HT1080 (cell line): ENCODE measurements around the gene THY1. TPM values are rescaled to one million over a fixed set of nuclear protein-coding genes. Genes with fewer than 3 reads are reported as not detected.
"Not testable (repeated sequence)": the region's sequence is repeated elsewhere in the genome, so short reads cannot be mapped to it uniquely, and the experiment has no call there.

ENCODE experiments used
- DNase-seq: peaks from one replicate; pipeline ENCODE4 v3.0.0-alpha.2; 2015; ENCODE audit warnings: low read depth
- polyA plus RNA-seq, 2 experiments: library from polyadenylated mRNA; depleted of rRNA; stranded (reverse); fragments of >200 nt; gene quantifications; 2 replicates each; pipeline ENCODE4 v1.2.3, GENCODE V29; 2015
- total RNA-seq: library from RNA; depleted of rRNA; stranded (reverse); fragments of >200 nt; shearing (Covaris generic); gene quantifications from 2 replicates; pipeline ENCODE4 v1.2.3, GENCODE V29; 2014; rRNA removed

THY1 gene
- 0.20 TPM in 1 of 2 replicates, not detected in the other for total RNA-seq
- not detected in 2 replicates for polyA plus RNA-seq (2015; cell fraction: cytosol; rRNA removed)
- polyA plus RNA-seq (2015; cell fraction: nucleus; rRNA removed): not detected in 2 replicates

DNA sequence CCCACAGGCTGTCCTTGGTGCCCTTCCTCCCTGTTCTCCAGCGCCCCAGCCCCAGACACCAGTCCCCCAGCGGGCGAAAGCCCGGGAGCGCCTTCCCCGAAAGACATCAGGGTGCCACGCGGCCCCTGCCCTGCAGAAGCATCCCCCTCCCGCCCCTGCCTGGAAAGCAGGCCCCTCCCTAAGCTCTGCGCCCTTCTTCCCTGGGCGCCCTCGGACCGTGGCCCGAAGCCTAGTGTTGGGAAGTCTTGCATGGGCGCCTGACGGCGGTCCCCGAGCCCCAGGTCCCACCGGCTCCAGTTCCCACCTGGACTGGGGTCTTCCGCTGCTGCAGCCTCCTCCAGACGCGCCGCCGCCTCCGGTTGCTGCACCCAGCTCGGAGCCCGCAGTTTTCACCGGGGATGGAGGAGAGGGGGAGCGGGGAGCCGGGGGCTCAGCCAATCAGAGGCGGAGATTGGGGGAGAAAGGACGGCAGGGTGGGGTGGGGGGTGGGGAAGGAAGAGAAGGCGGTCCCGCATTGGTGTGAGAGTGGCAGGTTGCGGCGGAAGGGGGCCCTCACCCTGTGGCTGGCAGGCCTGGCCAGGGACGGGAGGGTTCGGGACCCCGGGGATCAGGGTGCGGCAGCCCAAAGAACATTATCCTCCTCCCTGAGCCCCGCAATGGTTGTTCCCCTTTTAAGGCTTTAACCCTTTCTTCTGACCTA is at the start of gene THY1:
Gene THY1, minus strand, starts transcription at position 364 of the 700 bp plus-strand sequence. CDS start 2,267 bp downstream, outside the sequence.
- no peak for DNase-seq

DNA sequence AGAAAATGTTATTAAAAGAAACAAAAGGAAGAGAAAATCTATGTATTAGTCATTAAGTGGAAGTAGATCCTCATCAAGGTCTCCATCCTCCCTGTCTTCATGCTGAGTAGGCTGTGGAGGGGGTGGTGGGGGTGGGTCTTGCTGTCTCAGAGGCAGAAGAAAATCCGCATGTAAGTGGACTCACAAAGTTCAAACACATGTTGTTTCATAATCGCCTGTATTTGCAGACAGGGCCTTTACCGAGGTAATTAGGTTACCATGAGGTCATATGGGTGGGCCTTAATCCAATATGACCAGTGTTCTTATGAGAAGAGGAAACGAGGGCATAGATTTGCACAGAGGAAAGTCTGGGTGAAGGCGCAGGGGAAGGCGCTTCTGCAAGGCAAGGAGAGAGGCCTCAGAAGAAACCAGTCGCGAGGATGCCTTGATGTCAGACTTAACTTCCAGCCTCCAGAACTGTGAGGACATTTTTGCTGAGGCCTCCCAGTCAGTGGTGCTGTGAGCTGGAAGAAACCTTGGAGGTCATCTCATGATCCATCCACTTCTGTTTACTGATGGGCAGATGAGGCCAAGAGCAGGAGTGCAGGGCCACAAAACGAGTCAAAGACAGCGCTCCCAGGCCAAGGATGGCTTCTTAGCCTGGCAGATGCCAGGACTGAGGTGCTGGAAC is 49.3 kb upstream of the THY1 start:
- DNase-seq: no peak

DNA sequence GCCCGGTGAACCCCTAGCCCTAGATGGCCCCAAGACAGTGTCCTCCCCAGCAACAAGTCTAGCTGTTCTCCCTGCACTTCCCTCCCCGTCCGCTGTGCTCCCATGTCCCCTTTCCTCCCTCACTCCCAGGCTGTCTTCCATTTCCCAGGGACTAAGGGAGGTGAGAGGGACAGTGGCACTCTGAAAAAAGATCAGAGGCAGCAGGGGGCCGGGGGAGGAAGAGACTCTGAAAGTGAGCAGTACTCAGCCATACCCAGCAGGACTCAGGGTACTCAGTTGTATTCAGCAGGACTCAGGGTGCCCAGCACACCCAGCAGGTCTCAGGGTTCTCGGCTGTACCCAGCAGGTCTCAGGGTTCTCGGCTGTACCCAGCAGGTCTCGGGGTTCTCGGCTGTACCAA is 48.4 kb upstream of the THY1 start:
- DNase-seq: no peak

DNA sequence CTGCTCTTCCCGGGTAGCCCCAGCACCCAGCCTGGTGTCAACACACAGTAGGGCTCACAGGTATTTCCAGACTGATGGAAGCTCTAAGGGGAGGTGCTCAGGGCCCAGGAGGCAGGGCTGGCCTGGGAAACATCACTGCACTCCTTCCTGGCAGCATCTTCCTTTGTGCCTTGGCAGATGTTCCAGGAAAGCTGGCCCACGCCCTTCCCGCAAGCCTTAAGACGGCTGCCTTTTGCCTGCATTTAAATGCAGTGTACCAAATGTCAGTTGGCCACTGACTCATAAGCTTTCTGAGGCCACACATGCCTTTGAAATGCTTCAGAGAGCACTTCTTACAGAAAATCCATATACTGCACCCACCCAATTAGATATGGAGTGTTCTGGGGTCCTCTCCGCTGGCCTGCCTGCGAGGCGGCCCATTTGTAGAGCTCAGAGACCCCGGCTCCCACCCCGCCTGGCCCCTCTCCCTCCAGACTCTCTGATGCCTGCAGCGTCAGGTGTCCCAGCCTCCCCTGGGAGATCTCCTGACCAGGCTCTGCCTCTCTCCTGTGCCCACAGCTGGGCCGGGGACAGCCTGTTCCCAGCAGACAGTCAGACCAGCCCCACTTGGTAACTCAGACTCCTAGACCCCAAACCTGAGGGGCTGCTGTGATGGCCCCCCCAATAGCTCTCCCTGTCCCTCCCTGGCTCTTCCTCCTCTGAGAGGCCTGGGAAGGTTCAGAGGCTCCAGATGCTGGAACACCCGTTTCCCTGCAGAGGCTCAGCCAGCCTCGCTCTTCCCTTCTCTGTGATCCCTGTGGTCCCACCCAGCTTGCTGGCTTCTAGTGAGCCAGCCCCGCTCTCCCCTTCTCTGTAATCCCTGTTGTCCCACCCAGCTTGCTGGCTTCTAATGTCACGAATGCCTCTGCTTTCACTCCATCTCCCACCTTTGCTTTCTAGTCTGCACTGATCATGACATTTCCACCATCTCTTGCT is 47.6 kb upstream of the THY1 start:
- DNase-seq: peak; percentile 87

DNA sequence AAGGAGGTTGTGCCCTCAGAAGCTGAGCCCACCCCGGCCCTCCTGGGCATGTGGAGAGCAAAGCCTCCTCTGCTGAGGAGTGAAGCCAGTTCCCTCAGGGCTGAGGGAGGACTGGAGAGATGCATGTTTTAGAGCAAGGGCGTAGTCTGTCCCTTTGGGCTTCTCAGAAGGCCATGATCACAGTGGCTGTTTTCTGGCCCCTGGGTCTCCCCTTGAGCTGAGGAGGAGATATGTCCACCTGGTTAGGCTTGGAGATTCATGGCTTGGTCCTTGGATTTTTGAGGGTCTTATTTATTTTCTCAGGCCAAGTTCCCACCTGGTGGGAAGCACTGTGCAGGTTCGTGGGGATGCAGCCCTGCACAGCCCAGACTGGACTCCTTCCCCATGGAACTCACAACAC is 46.5 kb upstream of the THY1 start:
- no peak for DNase-seq

DNA sequence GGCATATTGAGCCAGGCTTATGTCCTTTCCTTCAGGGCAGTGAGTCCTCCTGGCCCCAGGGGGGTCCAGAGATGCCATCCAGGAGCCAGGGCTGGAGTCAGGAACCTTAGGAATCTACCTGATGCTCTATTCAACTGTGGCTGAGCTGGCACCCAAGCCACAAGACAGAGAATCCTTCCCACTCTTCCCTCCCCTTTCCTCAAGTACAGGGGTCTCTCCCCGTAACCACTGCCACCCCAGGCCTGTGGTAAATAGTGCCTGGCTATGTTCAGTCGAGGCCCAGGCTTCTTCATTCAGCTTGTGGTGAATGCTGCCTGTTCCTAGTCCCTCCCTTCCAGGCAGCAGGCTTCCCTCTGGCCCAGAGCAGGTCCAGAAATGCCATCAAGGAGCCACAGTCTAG is 45.5 kb upstream of the THY1 start:
- DNase-seq: no peak

DNA sequence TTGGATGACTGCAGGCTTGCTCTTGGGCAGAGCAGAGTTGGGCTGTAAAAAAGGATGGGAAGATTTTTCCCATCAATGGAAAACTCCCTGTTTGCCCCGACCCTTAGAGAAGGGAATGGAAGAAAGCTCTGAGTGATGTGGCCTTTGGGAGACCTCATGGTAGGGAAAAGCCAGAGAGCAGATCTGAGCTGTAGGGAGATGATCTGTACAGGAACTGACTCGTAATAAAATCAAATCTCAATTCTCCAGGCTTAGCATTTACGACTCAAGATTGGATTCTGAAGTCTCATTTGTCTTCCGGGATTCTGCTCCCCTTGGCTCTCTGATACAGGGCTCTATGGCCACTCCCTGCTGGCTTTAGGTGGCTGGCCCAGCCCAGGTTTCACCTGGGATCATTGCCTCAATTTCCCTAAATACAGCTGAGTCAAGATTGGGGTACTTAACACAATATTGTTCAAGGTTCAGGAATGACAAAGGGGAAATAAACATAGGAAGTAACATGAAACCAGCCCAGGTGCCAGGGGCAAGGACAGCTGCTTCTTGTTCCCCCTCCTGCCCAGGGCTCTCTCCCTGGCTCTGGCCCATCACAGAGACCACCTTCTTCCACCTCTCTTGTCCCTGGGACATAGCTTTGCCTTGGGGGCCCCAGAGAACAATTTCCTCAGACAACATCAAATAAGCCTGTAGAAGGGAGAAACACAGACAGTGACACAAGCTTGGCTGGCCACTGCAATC is 38.4 kb upstream of the THY1 start:
- peak; percentile 38 for DNase-seq

DNA sequence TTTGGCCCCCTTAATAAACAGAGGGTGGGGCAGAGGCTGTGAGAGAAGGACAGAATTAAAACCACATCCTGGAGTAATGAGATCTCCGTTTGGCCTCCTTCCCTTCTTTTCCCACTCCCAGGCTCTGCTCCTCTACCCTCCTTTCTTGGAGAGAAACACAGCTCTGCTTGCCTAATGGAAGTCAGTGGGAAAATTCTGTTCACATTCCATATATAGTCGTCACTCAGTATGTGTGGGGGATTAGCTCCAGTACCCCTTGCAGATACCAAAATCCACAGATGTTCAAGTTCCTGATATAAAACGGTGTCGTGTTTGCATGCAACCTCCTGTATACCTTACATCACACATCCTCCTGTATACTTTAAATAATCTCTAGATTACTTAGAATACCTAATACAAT is 37.6 kb upstream of the THY1 start:
- DNase-seq: peak; percentile 62

DNA sequence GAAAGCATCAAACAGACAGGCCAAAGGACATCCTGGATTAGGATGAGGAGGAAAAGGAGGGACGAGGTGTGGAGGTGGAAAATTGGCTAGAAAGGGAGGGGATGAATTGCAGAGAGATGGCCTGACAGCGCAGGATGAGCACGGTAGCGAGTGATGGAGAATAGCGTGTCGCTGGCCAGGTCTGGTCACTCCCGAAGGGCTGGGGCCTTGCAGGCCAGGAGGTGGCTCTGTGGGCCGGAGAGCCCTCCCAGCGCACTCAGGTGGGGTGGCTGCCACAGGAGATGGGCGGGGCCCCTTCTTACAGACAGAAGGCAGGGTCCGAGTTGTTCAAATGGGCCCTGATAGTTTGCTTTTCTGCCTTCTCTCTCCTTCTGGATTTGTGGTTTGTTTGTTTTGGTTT is 37.1 kb upstream of the THY1 start:
- DNase-seq: no peak

DNA sequence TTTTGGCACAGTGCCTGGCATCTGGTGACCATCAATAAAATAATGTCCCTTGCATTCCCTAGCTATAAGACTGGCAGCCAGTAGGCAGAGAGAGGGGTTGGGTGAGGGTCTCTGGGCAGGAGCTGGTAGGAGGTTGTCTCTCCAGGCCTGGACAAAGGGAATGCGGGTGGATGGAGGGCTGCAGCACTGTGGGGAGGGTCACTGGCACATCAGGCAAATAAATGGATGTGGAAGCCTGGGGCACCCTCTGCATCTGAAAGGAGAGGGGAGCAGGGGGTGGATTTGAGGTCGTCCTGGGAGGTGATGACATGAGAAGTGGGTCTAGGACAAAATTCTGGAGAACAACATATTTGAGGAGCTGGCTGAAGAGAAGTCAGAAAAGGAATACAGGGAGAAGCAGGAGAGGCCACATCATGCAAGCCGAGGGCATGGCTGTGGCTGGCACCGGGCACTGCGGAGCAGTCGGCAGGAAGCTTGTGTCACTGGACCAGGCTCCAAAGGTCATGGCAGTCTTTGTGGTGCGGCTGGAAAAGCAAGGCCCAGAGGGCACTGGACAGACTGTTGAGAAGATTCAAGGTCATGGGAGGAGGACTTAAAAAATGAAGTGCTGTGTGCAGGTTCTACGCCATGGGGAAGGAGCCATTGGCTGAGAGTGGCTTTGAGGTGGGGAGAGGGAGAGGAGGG is 36.5 kb upstream of the THY1 start:
- DNase-seq: no peak

DNA sequence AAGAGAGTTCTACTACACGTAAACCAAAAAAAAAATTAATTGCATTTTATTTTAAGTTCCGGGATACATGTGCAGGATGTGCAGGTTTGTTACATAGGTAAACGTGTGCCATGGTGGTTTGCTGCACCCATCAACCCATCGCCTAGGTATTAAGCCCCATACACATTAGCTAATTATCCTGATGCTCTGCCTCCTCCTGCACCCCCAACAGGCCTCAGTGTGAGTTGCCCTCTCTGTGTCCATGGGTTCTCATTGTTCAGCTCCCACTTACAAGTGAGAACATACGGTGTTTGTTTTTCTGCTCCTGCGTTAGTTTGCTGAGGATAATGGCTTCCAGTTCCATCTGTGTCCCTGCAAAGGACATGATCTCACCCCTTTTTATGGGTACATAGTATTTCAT is 32.7 kb upstream of the THY1 start:
- DNase-seq: not testable (repeated sequence)

DNA sequence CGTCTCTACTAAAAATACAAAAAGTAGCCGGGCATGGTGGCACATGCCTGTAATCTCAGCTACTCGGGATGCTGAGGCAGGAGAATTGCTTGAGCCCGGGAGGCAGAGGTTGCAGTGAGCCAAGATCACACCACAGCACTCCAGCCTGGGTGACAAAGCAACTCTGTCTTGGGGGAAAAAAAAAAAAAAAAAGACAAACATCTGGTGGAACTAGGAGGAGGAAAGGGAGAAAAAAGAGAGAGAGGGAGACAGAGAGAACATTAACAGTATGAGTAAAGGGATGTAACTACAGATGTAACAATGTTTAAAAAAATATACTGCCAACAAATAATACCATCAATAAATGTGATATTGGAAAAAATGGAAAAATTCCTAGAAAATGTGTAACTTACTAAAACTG is 32.3 kb upstream of the THY1 start:
- not testable (repeated sequence) for DNase-seq

DNA sequence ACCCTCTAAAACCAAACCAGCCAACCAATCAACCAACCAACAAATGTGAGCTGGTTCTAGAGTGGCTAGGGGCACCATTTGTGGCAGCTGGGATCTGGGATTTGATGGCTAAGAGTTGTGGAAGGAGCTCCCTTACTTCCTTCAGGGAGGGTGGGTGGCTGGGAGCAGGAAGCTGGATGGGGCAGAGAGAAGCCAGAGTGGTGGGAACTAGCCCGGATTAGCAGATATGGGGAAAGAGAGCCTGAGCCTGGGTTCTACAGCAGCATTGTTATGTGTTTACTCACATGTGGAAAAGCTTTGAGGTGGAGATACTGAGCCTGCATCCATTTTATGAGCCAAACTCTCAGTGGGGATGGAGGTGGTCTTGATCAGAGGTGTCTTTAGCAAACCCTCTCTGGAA is 30.9 kb upstream of the THY1 start:
- DNase-seq: no peak

DNA sequence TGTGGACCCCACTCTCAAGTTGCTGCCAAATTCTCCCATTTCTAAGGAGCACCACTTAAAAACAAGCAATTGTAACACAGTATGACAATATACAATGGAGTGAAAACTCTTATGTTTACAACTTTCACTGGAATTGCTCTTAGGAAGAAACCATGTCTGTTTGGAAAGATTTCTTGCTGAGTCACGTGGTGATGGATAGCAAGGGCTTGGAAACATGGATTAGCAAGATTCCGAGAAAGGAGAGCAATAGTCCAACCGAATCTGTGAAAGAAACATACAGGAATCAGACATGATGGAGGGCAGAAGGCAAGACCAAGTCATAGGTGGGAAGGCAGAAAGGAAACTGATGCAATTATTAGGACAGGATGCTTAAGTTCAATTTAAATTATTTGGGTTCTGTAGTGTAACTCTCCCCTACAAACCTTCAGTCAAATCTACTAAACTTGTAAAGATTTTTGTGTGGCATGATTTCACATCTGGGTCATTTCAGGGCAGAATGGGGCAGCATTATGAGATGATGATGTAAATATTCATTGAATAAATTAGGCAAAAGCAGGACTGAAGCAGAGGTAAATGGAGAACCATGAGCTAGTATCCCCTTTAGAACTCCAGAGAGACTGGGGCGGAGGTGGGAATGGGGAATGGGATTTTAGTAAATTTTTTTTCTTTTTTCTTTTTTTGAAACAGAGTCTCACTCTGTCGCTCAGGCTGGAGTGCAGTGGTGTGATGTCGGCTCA is 27.8 kb upstream of the THY1 start:
- no peak for DNase-seq

DNA sequence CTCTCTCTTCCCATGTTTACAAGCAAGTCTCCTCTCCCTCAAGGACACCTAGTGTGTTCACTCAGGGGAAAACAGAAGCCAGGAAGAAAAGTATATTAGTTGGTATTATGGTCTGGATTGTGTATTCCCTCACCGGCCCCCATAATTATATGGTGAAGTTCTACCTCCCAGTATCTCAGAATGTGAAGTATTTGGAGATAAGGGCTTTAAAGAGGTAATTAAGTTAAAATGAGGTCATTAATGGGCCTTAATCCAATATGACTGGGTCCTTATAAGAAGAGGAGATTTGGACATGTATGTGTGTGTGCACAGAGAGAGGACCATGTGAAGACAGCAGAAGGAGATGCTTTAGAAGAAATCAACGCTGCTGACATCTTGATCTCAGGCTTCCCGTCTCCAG is 26.5 kb upstream of the THY1 start:
- no peak for DNase-seq

DNA sequence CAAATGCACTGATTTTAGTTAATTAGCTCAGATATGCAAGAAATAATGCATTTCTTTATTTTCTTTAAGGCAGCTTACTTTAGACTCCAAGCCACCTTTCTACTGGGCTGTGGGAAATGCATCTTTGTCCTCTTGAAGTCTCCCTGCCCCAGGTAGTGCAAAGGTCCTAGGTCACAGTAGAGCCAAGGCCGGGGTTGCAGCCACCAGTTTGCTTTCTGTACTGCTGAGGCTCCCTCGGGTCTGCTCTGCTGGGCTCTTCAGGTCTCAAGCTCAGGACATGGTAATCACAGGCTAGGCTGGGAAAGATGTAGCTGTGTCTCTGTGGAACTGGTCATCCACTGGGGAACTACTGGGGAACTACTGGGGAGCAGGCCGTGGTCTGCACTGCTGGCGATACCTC is 25.4 kb upstream of the THY1 start:
- no peak for DNase-seq

DNA sequence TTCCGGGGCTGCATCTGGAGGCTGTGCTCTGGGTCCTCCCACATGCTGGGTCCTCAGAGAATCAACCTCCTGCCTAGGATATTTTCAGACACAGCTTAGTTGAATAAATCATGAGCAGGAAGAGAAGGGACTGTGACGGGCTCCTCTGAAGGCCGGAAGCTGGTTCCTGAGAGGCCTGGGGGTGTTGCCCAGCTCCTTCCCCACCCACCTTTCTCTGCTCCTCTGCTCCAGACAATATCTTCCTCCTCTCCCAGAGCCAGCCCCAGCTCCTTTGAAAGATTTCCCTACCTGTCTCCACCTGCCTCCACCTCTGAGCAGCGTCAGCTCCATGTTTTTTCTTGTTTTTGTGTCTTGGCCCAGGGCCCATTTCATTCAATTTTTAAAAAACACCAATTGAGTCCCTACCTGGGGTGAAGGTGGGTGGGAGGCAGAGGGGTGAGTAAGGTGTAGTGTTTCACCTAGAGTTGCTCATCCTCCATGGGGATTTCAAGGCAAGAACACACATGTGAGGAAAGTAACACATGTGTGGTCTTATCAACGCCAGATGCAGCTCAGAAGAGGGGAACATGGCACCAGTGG is 24.8 kb upstream of the THY1 start:
- DNase-seq: no peak

DNA sequence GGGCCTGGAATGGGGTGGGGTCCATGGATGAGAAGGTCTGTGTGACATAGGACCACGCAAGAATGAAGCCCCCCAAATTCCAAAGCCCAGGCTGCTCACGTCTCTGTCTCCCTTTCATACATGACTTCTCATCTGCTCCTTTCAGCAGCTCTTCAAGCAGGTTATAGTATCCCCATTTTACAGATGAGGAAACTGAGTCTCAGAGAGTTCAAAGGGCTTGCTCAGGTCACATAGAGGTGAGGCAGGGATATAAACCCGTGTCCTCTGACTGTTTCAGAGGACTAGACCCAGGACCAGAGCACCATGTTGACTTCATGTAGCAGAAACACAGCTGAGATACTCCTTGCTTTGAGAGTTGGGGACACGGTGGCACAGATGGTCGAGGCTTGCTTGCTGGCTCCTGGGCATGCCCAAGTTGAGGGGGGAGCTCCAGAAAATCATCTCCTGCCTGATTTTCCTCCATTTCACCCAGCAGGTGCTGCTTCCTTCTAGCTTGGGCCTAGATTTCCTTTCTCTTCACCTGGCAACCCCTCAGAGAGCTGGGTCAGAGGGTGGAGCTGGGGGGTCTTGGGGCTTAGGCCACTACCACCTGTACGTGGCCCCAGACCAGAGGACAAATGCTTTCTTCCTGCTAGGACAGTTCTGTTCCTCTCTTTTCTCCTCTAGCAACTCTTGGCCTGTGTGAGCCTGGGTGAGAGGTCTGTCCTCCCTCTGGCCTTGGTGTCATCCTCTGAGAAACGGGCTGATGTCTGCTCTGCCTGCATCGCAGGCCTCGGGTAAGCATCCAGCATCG is 24.1 kb upstream of the THY1 start:
- no peak for DNase-seq

DNA sequence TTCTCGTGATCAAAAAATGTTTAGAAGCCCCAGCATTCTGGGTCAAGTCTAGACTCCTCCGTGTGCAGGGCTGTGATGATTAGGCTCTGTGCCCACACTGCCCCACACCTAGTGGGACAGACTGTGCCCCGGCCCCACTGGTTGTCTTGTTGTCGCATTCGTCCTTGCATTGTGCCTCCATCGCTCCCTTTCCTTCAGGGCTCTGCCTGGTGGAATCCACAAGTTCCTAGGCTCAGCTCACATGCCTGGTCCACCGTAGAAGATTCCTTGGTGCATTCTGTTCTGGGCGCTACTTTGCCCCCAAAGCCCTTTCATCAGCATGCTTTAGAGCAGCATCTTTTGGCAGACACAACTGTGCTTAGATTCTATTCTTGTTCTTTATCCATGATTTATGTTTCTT is 23.5 kb upstream of the THY1 start:
- DNase-seq: no peak
